Subcutaneous adipose tissue (tissue), 4 donors: ENCODE results near the gene SSUH2. TPM values are rescaled to one million over a fixed set of nuclear protein-coding genes. Genes with fewer than 3 reads are reported as not detected.

ENCODE experiments used
- CTCF ChIP-seq: fragments of 450-650 bp; IDR thresholded peaks from one replicate; pipeline ENCODE4 v1.5.1; 2016; ENCODE audit warnings: low read depth, mild to moderate bottlenecking, control low read depth, antibody characterized with exemption, moderate library complexity
- total RNA-seq, 4 donors: library from RNA; depleted of rRNA; stranded (reverse); fragments of >200 nt; gene quantifications; one replicate each; pipeline ENCODE4 v1.1.0, GENCODE V29; 2016

The SSUH2 gene
- total RNA-seq, 4 donors from 2014 or later = 0.98 to 2.1 TPM; not detected in 2

- TF ChIP-seq CTCF = no peak
Observed at GRCh38 chr3:8575364-8576104, 69.1 kb downstream of the SSUH2 start.

GRCh38 chr3:8574670-8575322, 69.8 kb downstream of the SSUH2 start:
- no peak for TF ChIP-seq CTCF

GRCh38 chr3:8574040-8574669, 70.4 kb downstream of the SSUH2 start:
- TF ChIP-seq CTCF = no peak

GRCh38 chr3:8573342-8573926, 71.2 kb downstream of the SSUH2 start:
- TF ChIP-seq CTCF = no peak

- no peak for TF ChIP-seq CTCF
Observed at GRCh38 chr3:8571256-8571655, 73.3 kb downstream of the SSUH2 start.

Other genes with a start within 250 kb of the SSUH2 start
- 100 to 1,000 TPM; 211 to 464 (median 276) TPM for gene LMCD1, start 143.0 kb downstream of the SSUH2 start, total RNA-seq
- not detected for gene CAV3, start 89.0 kb upstream of the SSUH2 start, total RNA-seq
- under 1 TPM in 3 of 4 donors, not detected in 1; 0.16 to 0.34 (median 0.19) TPM for gene OXTR, start 124.8 kb upstream of the SSUH2 start, total RNA-seq